ENCODE measurements around the gene BCL2. TPM values are rescaled to one million over a fixed set of nuclear protein-coding genes. Genes with fewer than 3 reads are reported as not detected.

The BCL2 gene
- total and polyA plus RNA-seq, 9 of the 15 experiments (the other 6 are each of a cell fraction or from before 2014, with no cell fraction given) = 0.10 to 1.1 (median 0.65) TPM

GRCh38 chr18:63290166-63290820 lies 29.3 kb downstream of the BCL2 start (continued):
- TF ChIP-seq CEBPZ (IDR thresholded peaks at IDR 0.05; ENCODE audit: borderline replicate concordance, low read depth, low read length) (no peak), FOXO4 (CRISPR knock-in tag; IDR thresholded peaks at IDR 0.05) (no peak), NR3C1 (CRISPR knock-in tag; IDR thresholded peaks at IDR 0.05) (no peak), NFE2 (IDR thresholded peaks at IDR 0.05; ENCODE audit: low read depth) (no peak)

- no peaks in the 10 kb centered on the region for H3K79me2 ChIP-seq (ENCODE audit: control insufficient read depth, insufficient read depth, low read length)
- peaks cover 0 to 20% of the 10 kb centered on the region in 2 experiments; a peak in 3 of 5 replicates for H3K27me3 ChIP-seq (ENCODE audit: control insufficient read depth in 2 of 2, insufficient read depth in 2 of 2, low read length in 2 of 2)
- H3K9me3 ChIP-seq (replicated peaks; ENCODE audit: control insufficient read depth, insufficient read depth, low read depth, low read length) = no peaks in the 10 kb centered on the region
- ATAC-seq (no peak), DNase-seq (ENCODE audit: extremely low read depth in 1 of 4, low spot score in 3 of 4) (no peak), FAIRE-seq (no peak)
- POLR2A ChIA-PET = no interaction called here
- H2AFZ ChIP-seq (ENCODE audit: low read depth, low read length) = no peak overlapping the region
- in situ Hi-C loops (cut with MboI) = no loop called here
- H3K9me1 ChIP-seq (ENCODE audit: control insufficient read depth, insufficient read depth, low read length) = no peaks in the 10 kb centered on the region
- H3K4me1 ChIP-seq (replicated peaks in 1 of 2; ENCODE audit: control insufficient read depth in 2 of 2, insufficient read depth in 2 of 2, low read length in 2 of 2) = no peaks in the 10 kb centered on the region
- H3K4me2 ChIP-seq (ENCODE audit: insufficient read depth, low read length) = no peak overlapping the region
- H3K27ac ChIP-seq (ENCODE audit: extremely low read depth, low read depth, low read length) = no peak overlapping the region
- 0% methylated on average over 2 of the region's 2 CpGs for WGBS (ENCODE audit: insufficient coverage, low coverage, missing lambda C conversion rate)
- intact Hi-C loops (cut with micrococcal nuclease) = no loop called here
- no peaks in the 10 kb centered on the region for H4K20me1 ChIP-seq (replicated peaks; ENCODE audit: control insufficient read depth, insufficient read depth, low read length)
- H3K9ac ChIP-seq (ENCODE audit: insufficient read depth in 1 of 2, low read depth in 2 of 2, low read length in 2 of 2) = no peak overlapping the region
- H3K36me3 ChIP-seq (ENCODE audit: control insufficient read depth, insufficient read depth, low read length) = no peaks in the 10 kb centered on the region
- BruUV-seq (replicated peaks) = no TSS peak
- no peak overlapping the region for H3K4me3 ChIP-seq
- CTCF ChIA-PET (ENCODE audit: low intra/inter-chr PET ratio) = no interaction called here
- no peak for TF ChIP-seq NR2C2 (CRISPR knock-in tag; IDR thresholded peaks at IDR 0.05)
- no peak for TF ChIP-seq NR2C2 (tag; IDR thresholded peaks at IDR 0.05)
- TF ChIP-seq CBX8 (IDR thresholded peaks at IDR 0.05; ENCODE audit: borderline replicate concordance, extremely low read depth, low read depth, low read length, poor library complexity, severe bottlenecking) = no peak
- no peak for TF ChIP-seq NFE2L1 (tag; IDR thresholded peaks at IDR 0.05; ENCODE audit: borderline replicate concordance, low read depth)
- no peak for TF ChIP-seq ZNF561 (CRISPR knock-in tag; conservative IDR thresholded peaks at IDR 0.05)
- no peak for TF ChIP-seq CBX3 (IDR thresholded peaks at IDR 0.05; ENCODE audit: borderline replicate concordance in 1 of 2, low read length in 2 of 2)
- TF ChIP-seq POLR2G (IDR thresholded peaks at IDR 0.05; ENCODE audit: low read depth, low read length) = no peak
- no peak for TF ChIP-seq HMGXB4 (CRISPR knock-in tag; IDR thresholded peaks at IDR 0.05)
- no peak for TF ChIP-seq ZNF134 (CRISPR knock-in tag; conservative IDR thresholded peaks at IDR 0.05)
Observed at GRCh38 chr18:63288311-63288710, 31.3 kb downstream of the BCL2 start.

All from K562 (cell line).